Measurements from ENCODE around the gene STEEP1.
"Not testable (repeated sequence)": the region's sequence is repeated elsewhere in the genome, so short reads cannot be mapped to it uniquely, and the experiment has no call there.

The STEEP1 gene

GRCh38 chrX:119529345-119530276 lies 35.6 kb downstream of the STEEP1 start:
- no peak for DNase-seq

- no peak for DNase-seq
Observed at GRCh38 chrX:119523664-119524184, 41.5 kb downstream of the STEEP1 start.

- DNase-seq: no peak
Observed at GRCh38 chrX:119521246-119521645, 44.0 kb downstream of the STEEP1 start.

GRCh38 chrX:119518371-119518770 lies 46.8 kb downstream of the STEEP1 start:
- DNase-seq: no peak

GRCh38 chrX:119516157-119516702 lies 49.0 kb downstream of the STEEP1 start:
- DNase-seq: peak in 1 of 2 experiments; percentile 15

- DNase-seq: no peak
Observed at GRCh38 chrX:119512146-119512800, 52.9 kb downstream of the STEEP1 start.

- DNase-seq: no peak
Observed at GRCh38 chrX:119507206-119507605, 58.0 kb downstream of the STEEP1 start.

- DNase-seq: no peak
Observed at GRCh38 chrX:119505945-119506344, 59.3 kb downstream of the STEEP1 start.

GRCh38 chrX:119505145-119505544 lies 60.1 kb downstream of the STEEP1 start:
- not testable (repeated sequence) for DNase-seq

- DNase-seq: no peak
Observed at GRCh38 chrX:119503484-119503861, 61.7 kb downstream of the STEEP1 start.

GRCh38 chrX:119502727-119503483 lies 62.3 kb downstream of the STEEP1 start:
- DNase-seq: peak in 1 of 2 experiments; percentile 8

GRCh38 chrX:119501511-119502148 lies 63.6 kb downstream of the STEEP1 start:
- DNase-seq: no peak

GRCh38 chrX:119500061-119500800 lies 65.0 kb downstream of the STEEP1 start:
- no peak for DNase-seq

GRCh38 chrX:119497185-119497584 lies 68.0 kb downstream of the STEEP1 start:
- no peak for DNase-seq

GRCh38 chrX:119495734-119496726 lies 69.2 kb downstream of the STEEP1 start:
- no peak for DNase-seq

- DNase-seq: not testable (repeated sequence)
Observed at GRCh38 chrX:119493851-119494495, 71.2 kb downstream of the STEEP1 start.

- DNase-seq: no peak
Observed at GRCh38 chrX:119492463-119492862, 72.7 kb downstream of the STEEP1 start.

- no peak for DNase-seq
Observed at GRCh38 chrX:119489212-119490074, 75.8 kb downstream of the STEEP1 start.

- peak in 1 of 2 experiments; percentile 7 for DNase-seq
Observed at GRCh38 chrX:119488749-119489148, 76.5 kb downstream of the STEEP1 start.
